MCF 10A (cell line): Measurements from ENCODE around the gene EVL. TPM values are rescaled to one million over a fixed set of nuclear protein-coding genes. Genes with fewer than 3 reads are reported as not detected.
A peak's percentile ranks its signal among the peaks of the same experiment; 100 is the strongest.

ENCODE experiments used
- BruUV-seq: library from RNA; stranded (reverse); fragments of 400-500 nt; replicated peaks from 2 replicates; lab custom pipeline; 2021; lab: Mats Ljungman, UMichigan
- CTCF ChIA-PET: fragments of 300-600 bp; sonication (Branson Sonifier 250); formaldehyde crosslinking; extraction: SDS; loops from one replicate; lab custom pipeline; 2021; ENCODE audit warnings: antibody characterized with exemption, inconsistent platforms; lab: Yijun Ruan, JAX
- POLR2A ChIA-PET: fragments of 300-600, 350-650 bp; sonication (Branson Sonifier 250); formaldehyde crosslinking; extraction: SDS; loops from one replicate; lab custom pipeline; 2020; ENCODE audit warnings: antibody characterized with exemption, inconsistent platforms; lab: Yijun Ruan, JAX
- DNase-seq: peaks from one replicate; pipeline ENCODE4 v3.0.0-alpha.2; 2018; ENCODE audit not compliant: unreplicated experiment
- H3K27ac Mint-ChIP-seq: one replicate; pipeline ENCODE4 v1.8.0; 2022; ENCODE audit warnings: mild to moderate bottlenecking, low read depth, mixed read lengths; ENCODE audit not compliant: unreplicated experiment
- H3K27me3 Mint-ChIP-seq: one replicate; pipeline ENCODE4 v1.8.0; 2022; ENCODE audit warnings: mixed read lengths; ENCODE audit not compliant: insufficient read depth, unreplicated experiment
- H3K36me3 Mint-ChIP-seq: one replicate; pipeline ENCODE4 v1.8.0; 2022; ENCODE audit warnings: mild to moderate bottlenecking, moderate library complexity, mixed read lengths; ENCODE audit not compliant: insufficient read depth, unreplicated experiment
- H3K4me1 Mint-ChIP-seq: one replicate; pipeline ENCODE4 v1.8.0; 2022; ENCODE audit warnings: mixed read lengths; ENCODE audit not compliant: insufficient read depth, unreplicated experiment
- H3K4me3 Mint-ChIP-seq: one replicate; pipeline ENCODE4 v1.8.0; 2022; ENCODE audit warnings: mild to moderate bottlenecking, moderate library complexity, mixed read lengths; ENCODE audit not compliant: unreplicated experiment
- H3K9me3 Mint-ChIP-seq: one replicate; pipeline ENCODE4 v1.8.0; 2022; ENCODE audit warnings: mixed read lengths; ENCODE audit not compliant: unreplicated experiment
- intact Hi-C: fragments of 100-400 bp; cut with micrococcal nuclease; formaldehyde crosslinking; loops from 2 replicates; pipeline ENCODE4 v1.14.1; 2022
- total RNA-seq: library from RNA; stranded (reverse); gene quantifications from 2 replicates; pipeline ENCODE4 v1.2.3, GENCODE V29; 2022
- TF ChIP-seq, protein P1 (sequence below): fragments of 200-600 bp; IDR thresholded peaks from one replicate; pipeline ENCODE4 v1.8.0; 2022; ENCODE audit warnings: antibody characterized with exemption, mild to moderate bottlenecking; ENCODE audit not compliant: unreplicated experiment

Gene EVL
- total RNA-seq, 1 experiment from 2014 or later, result 55.4 TPM

DNA sequence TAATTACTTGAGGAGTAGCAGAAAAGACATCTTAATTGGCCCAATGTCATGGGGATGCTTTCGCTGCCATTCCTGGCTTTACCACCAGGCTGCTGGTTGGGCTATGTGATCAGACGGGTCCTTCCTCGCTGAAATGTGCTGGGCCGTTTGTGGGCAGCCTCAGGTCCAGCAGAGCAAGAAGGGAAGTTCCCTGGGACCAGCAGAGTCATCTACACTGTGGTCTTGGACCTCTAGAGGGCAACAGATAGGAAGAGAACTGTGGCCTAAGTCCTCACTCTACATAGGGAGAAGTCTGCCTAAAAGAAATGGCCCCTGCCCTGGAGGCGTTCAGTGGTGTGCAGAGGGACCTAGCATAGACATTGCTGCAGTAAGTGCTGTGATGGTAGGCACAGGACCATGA is 10.9 kb downstream of the EVL start:
- intact Hi-C loops, result loop anchor here (1.0 to 5.0 kb wide), 3 partner anchors 32 to 116 kb away; no protein-coding TSS in a partner anchor
- BruUV-seq, result no TSS peak
- ChIA-PET POLR2A (interaction anchor here (0.7 to 1.2 kb wide), 3 partner anchors 21 to 117 kb away, joined by 3 to 4 read pairs (median 3); no protein-coding TSS in a partner anchor), CTCF (interaction anchor here (0.6 to 10.6 kb wide), 8 partner anchors 9 to 117 kb away, joined by 3 to 188 read pairs (median 6); no protein-coding TSS in a partner anchor)
- H3K36me3 Mint-ChIP-seq, result no peaks in the 10 kb centered on the region
- TF ChIP-seq, protein P1, sequence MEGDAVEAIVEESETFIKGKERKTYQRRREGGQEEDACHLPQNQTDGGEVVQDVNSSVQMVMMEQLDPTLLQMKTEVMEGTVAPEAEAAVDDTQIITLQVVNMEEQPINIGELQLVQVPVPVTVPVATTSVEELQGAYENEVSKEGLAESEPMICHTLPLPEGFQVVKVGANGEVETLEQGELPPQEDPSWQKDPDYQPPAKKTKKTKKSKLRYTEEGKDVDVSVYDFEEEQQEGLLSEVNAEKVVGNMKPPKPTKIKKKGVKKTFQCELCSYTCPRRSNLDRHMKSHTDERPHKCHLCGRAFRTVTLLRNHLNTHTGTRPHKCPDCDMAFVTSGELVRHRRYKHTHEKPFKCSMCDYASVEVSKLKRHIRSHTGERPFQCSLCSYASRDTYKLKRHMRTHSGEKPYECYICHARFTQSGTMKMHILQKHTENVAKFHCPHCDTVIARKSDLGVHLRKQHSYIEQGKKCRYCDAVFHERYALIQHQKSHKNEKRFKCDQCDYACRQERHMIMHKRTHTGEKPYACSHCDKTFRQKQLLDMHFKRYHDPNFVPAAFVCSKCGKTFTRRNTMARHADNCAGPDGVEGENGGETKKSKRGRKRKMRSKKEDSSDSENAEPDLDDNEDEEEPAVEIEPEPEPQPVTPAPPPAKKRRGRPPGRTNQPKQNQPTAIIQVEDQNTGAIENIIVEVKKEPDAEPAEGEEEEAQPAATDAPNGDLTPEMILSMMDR, result no peak
- H3K27me3 Mint-ChIP-seq, result no peaks in the 10 kb centered on the region
- no peaks in the 10 kb centered on the region for H3K9me3 Mint-ChIP-seq
- H3K4me3 Mint-ChIP-seq, result no peak overlapping the region
- DNase-seq, result peak; percentile 52
- H3K4me1 Mint-ChIP-seq, result peaks cover 44% of the 10 kb centered on the region
- peak overlapping the region; percentile 75 for H3K27ac Mint-ChIP-seq

DNA sequence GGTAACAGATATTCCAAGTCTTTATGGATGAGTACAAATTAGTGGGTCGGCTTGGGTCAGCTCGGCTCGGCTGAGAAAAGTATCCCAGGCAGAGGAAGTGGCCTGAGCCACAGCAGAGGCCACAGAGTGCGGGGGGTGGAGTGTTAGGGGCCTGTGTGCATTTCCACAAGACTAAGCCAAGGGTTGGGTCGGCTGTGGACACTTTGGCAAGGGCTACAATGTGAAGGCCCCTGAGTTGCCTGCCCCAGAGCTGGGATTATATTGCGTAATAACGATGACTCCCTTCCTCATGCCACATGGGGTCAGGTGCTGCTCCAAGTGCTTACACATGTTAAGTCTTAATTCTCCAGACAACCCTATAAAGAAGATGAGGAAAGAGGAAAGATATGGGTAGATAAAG is 11.4 kb downstream of the EVL start:
- ChIA-PET CTCF (interaction anchor here (0.6 to 10.6 kb wide), 8 partner anchors 10 to 129 kb away, joined by 3 to 188 read pairs (median 6); no protein-coding TSS in a partner anchor), POLR2A (interaction anchor here (0.7 to 1.2 kb wide), 6 partner anchors 20 to 116 kb away, joined by 3 to 4 read pairs (median 3); no protein-coding TSS in a partner anchor)
- Mint-ChIP-seq H3K27me3 (no peaks in the 10 kb centered on the region), H3K4me1 (peaks cover 44% of the 10 kb centered on the region), H3K9me3 (no peaks in the 10 kb centered on the region), H3K27ac (peak overlapping the region; percentile 75), H3K36me3 (no peaks in the 10 kb centered on the region), H3K4me3 (no peak overlapping the region)
- TF ChIP-seq, protein P1, result no peak
- no TSS peak for BruUV-seq
- DNase-seq, result peak; percentile 80
- intact Hi-C loops, result loop anchor here (1.0 to 5.0 kb wide), 3 partner anchors 32 to 116 kb away; no protein-coding TSS in a partner anchor

DNA sequence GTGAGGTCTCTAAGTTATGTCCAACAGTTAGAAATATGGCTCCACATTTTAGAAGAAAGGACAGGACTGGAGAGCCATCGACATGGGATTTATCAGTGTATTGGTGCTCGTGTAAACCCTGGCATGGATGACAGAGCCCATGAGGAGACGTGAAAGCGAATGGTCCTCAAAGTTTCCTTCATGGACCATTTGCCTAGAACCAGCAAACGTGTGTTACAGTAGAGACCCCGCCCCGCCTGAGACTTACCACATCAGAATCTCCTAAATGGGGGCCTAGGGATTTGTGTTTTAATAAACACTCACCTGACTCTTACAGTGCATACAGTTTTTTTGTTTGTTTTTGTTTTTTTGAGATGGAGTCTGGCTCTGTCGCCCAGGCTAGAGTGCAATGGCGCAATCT is 12.2 kb downstream of the EVL start:
- ChIA-PET CTCF (interaction anchor here (0.6 to 10.6 kb wide), 6 partner anchors 19 to 128 kb away, joined by 3 to 188 read pairs (median 10); no protein-coding TSS in a partner anchor), POLR2A (interaction anchor here (0.7 to 1.2 kb wide), 5 partner anchors 19 to 115 kb away, joined by 3 to 4 read pairs (median 3); no protein-coding TSS in a partner anchor)
- BruUV-seq, result no TSS peak
- DNase-seq, result no peak
- intact Hi-C loops, result loop anchor here (5.0 kb wide), 1 partner anchor 45 kb away; no protein-coding TSS in a partner anchor
- Mint-ChIP-seq H3K27ac (no peak overlapping the region), H3K4me3 (no peak overlapping the region), H3K27me3 (no peaks in the 10 kb centered on the region), H3K4me1 (peaks cover 41% of the 10 kb centered on the region), H3K9me3 (no peaks in the 10 kb centered on the region), H3K36me3 (no peaks in the 10 kb centered on the region)
- TF ChIP-seq, protein P1, result no peak

DNA sequence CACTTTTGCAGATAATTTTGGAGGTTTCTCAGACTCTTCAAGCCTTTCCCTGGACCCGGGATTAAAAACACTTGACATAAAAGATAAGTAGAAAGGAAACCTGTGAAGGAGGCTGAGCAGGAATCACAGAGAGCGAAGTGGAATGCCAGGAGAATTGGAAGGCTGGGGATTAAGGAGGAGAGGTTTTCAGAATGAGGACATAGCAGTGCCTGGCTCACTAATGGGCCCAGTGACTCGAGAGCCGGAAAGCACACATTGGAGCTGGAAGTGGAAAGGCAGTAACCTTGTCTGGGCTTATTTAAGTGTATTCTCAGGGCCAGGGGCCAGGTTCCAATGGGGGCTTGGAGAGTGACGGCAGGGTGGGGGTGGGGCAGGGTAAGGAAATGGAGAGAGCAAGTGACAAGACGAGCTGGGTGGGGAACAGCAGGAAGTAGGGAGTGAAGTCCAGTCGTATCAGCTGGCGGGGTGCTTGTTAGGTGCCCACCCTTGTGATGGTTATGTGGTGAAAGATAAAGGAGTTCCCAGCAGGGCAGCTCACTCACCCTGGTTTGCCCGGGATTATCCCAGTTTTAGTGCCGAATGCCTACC is 13.1 kb downstream of the EVL start:
- intact Hi-C loops, result loop anchor here (5.0 kb wide), 1 partner anchor 46 kb away; no protein-coding TSS in a partner anchor
- Mint-ChIP-seq H3K36me3 (no peaks in the 10 kb centered on the region), H3K27me3 (no peaks in the 10 kb centered on the region), H3K9me3 (no peaks in the 10 kb centered on the region), H3K4me1 (peaks cover 33% of the 10 kb centered on the region), H3K4me3 (no peak overlapping the region), H3K27ac (no peak overlapping the region)
- ChIA-PET POLR2A (interaction anchor here (1.2 kb wide), 1 partner anchor 26 kb away, joined by 4 read pairs; no protein-coding TSS in a partner anchor), CTCF (interaction anchor here (0.7 to 3.0 kb wide), 4 partner anchors 14 to 33 kb away, joined by 3 to 21 read pairs (median 3); no protein-coding TSS in a partner anchor)
- no peak for DNase-seq
- no TSS peak for BruUV-seq
- TF ChIP-seq, protein P1, result no peak
